ENCODE measurements around the gene EEIG2.

The EEIG2 gene

DNA sequence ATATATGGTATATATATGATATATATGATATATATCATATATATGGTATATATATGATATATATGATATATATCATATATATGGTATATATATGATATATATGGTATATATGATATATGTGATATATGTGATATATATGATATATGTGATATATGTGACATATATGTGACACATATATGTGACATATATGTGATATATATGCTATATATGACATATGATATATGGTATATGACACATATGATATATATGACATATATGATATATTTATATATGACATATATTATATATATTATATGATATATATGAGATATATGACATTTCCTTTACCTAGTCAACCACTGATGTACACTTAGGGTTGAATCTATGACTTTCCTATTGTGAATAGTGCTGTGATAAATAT is 36.1 kb upstream of the EEIG2 start:
- DNase-seq (ENCODE audit: low read depth, low spot score) = no peak
- H3K4me3 ChIP-seq (ENCODE audit: low read depth, low read length) = no peak overlapping the region
- TF ChIP-seq, protein P1, sequence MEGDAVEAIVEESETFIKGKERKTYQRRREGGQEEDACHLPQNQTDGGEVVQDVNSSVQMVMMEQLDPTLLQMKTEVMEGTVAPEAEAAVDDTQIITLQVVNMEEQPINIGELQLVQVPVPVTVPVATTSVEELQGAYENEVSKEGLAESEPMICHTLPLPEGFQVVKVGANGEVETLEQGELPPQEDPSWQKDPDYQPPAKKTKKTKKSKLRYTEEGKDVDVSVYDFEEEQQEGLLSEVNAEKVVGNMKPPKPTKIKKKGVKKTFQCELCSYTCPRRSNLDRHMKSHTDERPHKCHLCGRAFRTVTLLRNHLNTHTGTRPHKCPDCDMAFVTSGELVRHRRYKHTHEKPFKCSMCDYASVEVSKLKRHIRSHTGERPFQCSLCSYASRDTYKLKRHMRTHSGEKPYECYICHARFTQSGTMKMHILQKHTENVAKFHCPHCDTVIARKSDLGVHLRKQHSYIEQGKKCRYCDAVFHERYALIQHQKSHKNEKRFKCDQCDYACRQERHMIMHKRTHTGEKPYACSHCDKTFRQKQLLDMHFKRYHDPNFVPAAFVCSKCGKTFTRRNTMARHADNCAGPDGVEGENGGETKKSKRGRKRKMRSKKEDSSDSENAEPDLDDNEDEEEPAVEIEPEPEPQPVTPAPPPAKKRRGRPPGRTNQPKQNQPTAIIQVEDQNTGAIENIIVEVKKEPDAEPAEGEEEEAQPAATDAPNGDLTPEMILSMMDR (IDR thresholded peaks at IDR 0.05; ENCODE audit: low read depth, low read length) = no peak
- in situ Hi-C loops (cut with HindIII; ENCODE audit: low sequenced_read_pairs) = no loop called here

DNA sequence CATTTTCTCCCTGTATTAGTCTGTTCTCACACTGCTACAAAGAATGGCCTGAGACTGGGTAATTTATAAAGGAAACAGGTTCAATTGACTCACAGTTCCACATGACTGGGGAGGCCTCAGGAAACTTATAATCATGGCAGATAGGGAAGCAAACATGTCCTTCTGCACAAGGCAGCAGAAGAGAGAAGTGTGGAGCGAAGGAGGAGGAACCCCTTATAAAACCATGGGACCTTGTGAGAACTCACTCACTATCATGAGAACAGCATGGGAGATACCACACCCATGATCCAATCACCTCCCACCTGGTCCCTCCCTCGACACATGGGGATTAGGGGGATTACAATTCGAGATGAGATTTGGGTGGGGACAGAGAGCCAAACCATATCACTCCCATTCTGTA is 35.2 kb upstream of the EEIG2 start:
- in situ Hi-C loops (cut with HindIII; ENCODE audit: low sequenced_read_pairs) = no loop called here
- no peak overlapping the region for H3K4me3 ChIP-seq (ENCODE audit: low read depth, low read length)
- TF ChIP-seq, protein P1 (IDR thresholded peaks at IDR 0.05; ENCODE audit: low read depth, low read length) = no peak
- no peak for DNase-seq (ENCODE audit: low read depth, low spot score)

DNA sequence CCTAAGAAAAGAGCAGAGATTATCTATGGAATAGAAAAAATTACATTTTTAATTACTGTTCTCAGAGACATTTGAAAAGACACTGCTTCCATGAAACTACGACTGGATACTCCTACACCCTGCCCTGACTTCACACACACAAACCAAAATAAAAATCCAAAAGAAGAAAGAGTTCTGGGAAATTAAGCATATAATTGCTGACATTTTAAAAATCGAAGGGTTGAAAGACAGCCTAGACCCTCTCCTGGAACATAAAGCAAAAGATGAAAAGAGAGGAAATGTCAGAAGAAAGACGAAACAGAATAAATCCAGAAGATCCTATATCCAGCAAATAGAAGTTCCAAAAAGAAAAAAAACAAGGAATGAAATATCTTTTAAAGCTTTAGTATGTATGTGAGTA is 32.8 kb upstream of the EEIG2 start:
- no peak overlapping the region for H3K4me3 ChIP-seq (ENCODE audit: low read depth, low read length)
- in situ Hi-C loops (cut with HindIII; ENCODE audit: low sequenced_read_pairs) = no loop called here
- no peak for DNase-seq (ENCODE audit: low read depth, low spot score)
- TF ChIP-seq, protein P1 (IDR thresholded peaks at IDR 0.05; ENCODE audit: low read depth, low read length) = no peak

DNA sequence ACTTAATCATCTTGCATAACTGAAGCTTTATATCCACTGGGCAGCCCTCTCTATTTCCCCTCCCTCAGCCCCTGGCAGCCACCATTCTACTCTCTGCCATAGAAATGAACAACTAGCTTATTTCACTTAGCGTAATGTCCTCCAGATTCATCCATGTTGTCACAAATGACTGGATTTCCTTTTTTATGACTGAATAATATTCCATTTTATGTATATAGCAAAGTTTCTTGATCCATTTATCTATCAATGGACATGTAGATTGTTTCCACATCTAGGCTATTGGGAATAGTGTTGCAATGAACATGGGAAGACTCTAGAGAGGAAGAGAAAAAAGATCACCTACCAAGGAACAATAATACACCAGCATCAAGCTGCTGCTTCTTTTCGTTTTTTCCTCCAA is 32.1 kb upstream of the EEIG2 start:
- TF ChIP-seq, protein P1 (IDR thresholded peaks at IDR 0.05; ENCODE audit: low read depth, low read length) = no peak
- no peak for DNase-seq (ENCODE audit: low read depth, low spot score)
- in situ Hi-C loops (cut with HindIII; ENCODE audit: low sequenced_read_pairs) = no loop called here
- H3K4me3 ChIP-seq (ENCODE audit: low read depth, low read length) = no peak overlapping the region

DNA sequence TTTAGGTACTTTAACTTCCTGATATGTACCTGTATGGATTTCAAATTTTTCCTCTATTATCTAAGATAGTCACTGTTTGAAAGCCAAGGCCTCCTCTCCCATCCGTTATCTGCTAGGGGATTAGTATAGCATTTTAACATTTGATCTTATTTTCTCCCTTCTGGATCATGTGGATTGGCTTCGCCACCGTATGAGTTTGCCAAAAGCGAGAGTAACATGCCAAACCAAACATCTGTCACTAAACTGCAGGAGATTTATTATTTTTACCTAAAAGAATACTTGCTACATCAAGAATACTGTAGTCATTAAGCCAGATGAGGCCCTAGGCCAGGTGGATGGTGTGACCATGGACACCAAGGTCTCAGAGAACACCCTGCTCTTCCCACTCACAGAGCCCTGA is 28.5 kb upstream of the EEIG2 start:
- TF ChIP-seq, protein P1 (IDR thresholded peaks at IDR 0.05; ENCODE audit: low read depth, low read length) = no peak
- no peak for DNase-seq (ENCODE audit: low read depth, low spot score)
- no peak overlapping the region for H3K4me3 ChIP-seq (ENCODE audit: low read depth, low read length)
- in situ Hi-C loops (cut with HindIII; ENCODE audit: low sequenced_read_pairs) = no loop called here

DNA sequence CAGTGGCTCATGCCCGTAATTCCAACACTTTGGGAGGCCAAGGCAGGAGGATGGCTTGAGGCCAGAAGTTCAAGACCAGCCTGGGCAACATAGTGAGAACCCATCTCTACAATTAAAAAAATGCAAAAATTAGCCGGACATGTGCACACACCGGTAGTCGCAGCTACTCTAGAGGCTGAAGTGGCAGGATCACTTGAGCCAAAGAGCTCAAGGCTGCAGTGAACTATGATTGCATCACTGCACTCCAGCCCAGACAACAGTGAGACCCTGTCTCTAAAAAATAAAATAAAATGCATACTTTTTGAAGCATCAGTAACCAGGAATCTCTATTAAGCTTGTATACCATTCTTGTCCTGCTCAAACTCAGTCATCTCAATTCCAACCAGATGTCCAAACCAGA is 27.2 kb upstream of the EEIG2 start:
- TF ChIP-seq, protein P1 (IDR thresholded peaks at IDR 0.05; ENCODE audit: low read depth, low read length) = no peak
- no peak for DNase-seq (ENCODE audit: low read depth, low spot score)
- in situ Hi-C loops (cut with HindIII; ENCODE audit: low sequenced_read_pairs) = no loop called here
- no peak overlapping the region for H3K4me3 ChIP-seq (ENCODE audit: low read depth, low read length)

All from astrocyte of the spinal cord (primary cell).